Neural cell (in vitro differentiated cells): ENCODE data around the gene NYAP2. TPM values are rescaled to one million over a fixed set of nuclear protein-coding genes. Genes with fewer than 3 reads are reported as not detected.

Source experiments
- H2AFZ ChIP-seq: fragments of 200-600, 300-800 bp; sonication (generic), shearing (Covaris generic); 2 replicates; pipeline ENCODE4 v1.6.0; 2014; ENCODE audit warnings: low read depth, mild to moderate bottlenecking, antibody characterized with exemption, low read length, moderate library complexity
- H3F3A ChIP-seq: fragments of 200-600 bp; shearing (Covaris generic); 2 replicates; pipeline ENCODE4 v1.6.1; 2016; ENCODE audit warnings: mild to moderate bottlenecking, moderate library complexity, mixed read lengths, antibody characterized with exemption, low read length; ENCODE audit not compliant: insufficient read depth, poor library complexity, severe bottlenecking
- H3K27ac ChIP-seq: fragments of 200-600, 300-800 bp; sonication (generic), shearing (Covaris generic); 2 replicates; pipeline ENCODE4 v1.5.1; 2014; ENCODE audit warnings: mild to moderate bottlenecking, low read length, moderate library complexity
- H3K27me3 ChIP-seq: fragments of 300-800, 200-600 bp; sonication (generic), shearing (Covaris generic); 2 replicates; pipeline ENCODE4 v1.6.0; 2014; ENCODE audit warnings: mild to moderate bottlenecking, low read depth, low read length, moderate library complexity; ENCODE audit not compliant: insufficient read depth
- H3K36me3 ChIP-seq: fragments of 300-800, 200-600 bp; sonication (generic), shearing (Covaris generic); 2 replicates; pipeline ENCODE4 v1.5.1; 2014; ENCODE audit warnings: mild to moderate bottlenecking, antibody characterized with exemption, low read length, moderate library complexity; ENCODE audit not compliant: insufficient read depth
- H3K4me2 ChIP-seq: fragments of 300-800, 200-600 bp; sonication (generic), shearing (Covaris generic); 2 replicates; pipeline ENCODE4 v1.6.0; 2014; ENCODE audit warnings: mild to moderate bottlenecking, low read length
- H3K4me3 ChIP-seq: fragments of 300-800, 200-600 bp; sonication (generic), shearing (Covaris generic); 2 replicates; pipeline ENCODE4 v1.5.1; 2014; ENCODE audit warnings: mild to moderate bottlenecking, low read length, moderate library complexity
- H3K79me2 ChIP-seq: fragments of 200-600 bp; shearing (Covaris generic); replicated peaks from 2 replicates; pipeline ENCODE4 v1.6.0; 2014; ENCODE audit warnings: mild to moderate bottlenecking, low read length, moderate library complexity; ENCODE audit not compliant: insufficient read depth
- H3K9ac ChIP-seq: fragments of 300-800, 200-600 bp; sonication (generic), shearing (Covaris generic); 2 replicates; pipeline ENCODE4 v1.6.1; 2016; ENCODE audit warnings: mild to moderate bottlenecking, low read length, mixed read lengths
- H3K9me2 ChIP-seq: fragments of 200-600 bp; shearing (Covaris generic); 2 replicates; pipeline ENCODE4 v1.6.1; 2016; ENCODE audit warnings: mild to moderate bottlenecking, low read length, mixed read lengths; ENCODE audit not compliant: insufficient read depth
- H3K9me3 ChIP-seq: fragments of 200-600, 300-800 bp; sonication (generic), shearing (Covaris generic); 2 replicates; pipeline ENCODE4 v1.6.1; 2016; ENCODE audit warnings: mild to moderate bottlenecking, mixed run types, low read length, moderate library complexity, mixed read lengths
- H4K20me1 ChIP-seq: fragments of 200-600 bp; shearing (Covaris generic); 2 replicates; pipeline ENCODE4 v1.6.1; 2016; ENCODE audit warnings: mild to moderate bottlenecking, mixed run types; ENCODE audit not compliant: insufficient read depth
- CTCF ChIP-seq: fragments of 450-650 bp; IDR thresholded peaks from 2 replicates; pipeline ENCODE4 v1.5.1; 2014; ENCODE audit warnings: antibody characterized with exemption, mild to moderate bottlenecking, moderate library complexity; ENCODE audit not compliant: poor library complexity, severe bottlenecking
- EP300 ChIP-seq: fragments of 450-650 bp; conservative IDR thresholded peaks from 2 replicates; pipeline ENCODE4 v1.6.1; 2014; ENCODE audit warnings: antibody characterized with exemption, mild to moderate bottlenecking, moderate library complexity; ENCODE audit not compliant: poor library complexity, severe bottlenecking
- EZH2 ChIP-seq: fragments of 200-600, 300-800 bp; shearing (Covaris generic), sonication (generic); IDR thresholded peaks from 2 replicates; pipeline ENCODE4 v1.6.1; 2014; ENCODE audit warnings: antibody characterized with exemption, low read length, borderline replicate concordance, mild to moderate bottlenecking; ENCODE audit not compliant: insufficient read depth, poor library complexity, severe bottlenecking
- MXI1 ChIP-seq: fragments of 450-650 bp; conservative IDR thresholded peaks from 2 replicates; pipeline ENCODE4 v1.6.1; 2014; ENCODE audit warnings: antibody characterized with exemption, mild to moderate bottlenecking; ENCODE audit not compliant: poor library complexity, severe bottlenecking
- POLR2AphosphoS5 ChIP-seq: IDR thresholded peaks from 2 replicates; pipeline ENCODE4 v1.6.1; 2012
- RAD21 ChIP-seq: fragments of 450-650 bp; conservative IDR thresholded peaks from 2 replicates; pipeline ENCODE4 v1.6.1; 2014; ENCODE audit warnings: antibody characterized with exemption, mild to moderate bottlenecking, moderate library complexity
- REST ChIP-seq: IDR thresholded peaks from 2 replicates; pipeline ENCODE4 v1.6.1; 2012; ENCODE audit warnings: borderline replicate concordance
- SMC3 ChIP-seq: fragments of 450-650 bp; conservative IDR thresholded peaks from 2 replicates; pipeline ENCODE4 v1.6.1; 2014; ENCODE audit warnings: antibody characterized with exemption, mild to moderate bottlenecking, moderate library complexity; ENCODE audit not compliant: poor library complexity
- TAF1 ChIP-seq: IDR thresholded peaks from 2 replicates; pipeline ENCODE4 v1.6.1; 2012; ENCODE audit warnings: low read depth
- polyA plus RNA-seq: library from polyadenylated mRNA; depleted of rRNA; stranded (reverse); fragments of >200 nt; gene quantifications from 2 replicates; pipeline ENCODE4 v1.2.3, GENCODE V29; 2014

Gene NYAP2
- polyA plus RNA-seq, 1 donor from 2014 or later, result 0.98 TPM

GRCh38 chr2:225526760-225527390 lies 127.4 kb downstream of the NYAP2 start:
- no peaks in the 10 kb centered on the region for H3K27me3 ChIP-seq
- H3K27ac ChIP-seq, result no peak overlapping the region
- no peaks in the 10 kb centered on the region for H3K9me2 ChIP-seq
- H2AFZ ChIP-seq, result no peak overlapping the region
- TF ChIP-seq EZH2, result no peak
- TF ChIP-seq RAD21, result no peak
- no peak for TF ChIP-seq CTCF
- no peak for TF ChIP-seq MXI1
- no peak for TF ChIP-seq EP300
- no peak for TF ChIP-seq POLR2AphosphoS5
- no peak for TF ChIP-seq REST
- TF ChIP-seq SMC3, result no peak
- no peak for TF ChIP-seq TAF1
- no peak overlapping the region for H3K4me2 ChIP-seq
- no peak overlapping the region for H3K9ac ChIP-seq
- no peaks in the 10 kb centered on the region for H4K20me1 ChIP-seq
- no peak overlapping the region for H3K4me3 ChIP-seq
- no peaks in the 10 kb centered on the region for H3K9me3 ChIP-seq
- H3K36me3 ChIP-seq, result no peaks in the 10 kb centered on the region
- H3F3A ChIP-seq, result no peaks in the 10 kb centered on the region
- H3K79me2 ChIP-seq, result no peaks in the 10 kb centered on the region

- H3K9ac ChIP-seq, result no peak overlapping the region
- peak overlapping the region; percentile 5 for H3K4me2 ChIP-seq
- H3K9me2 ChIP-seq, result no peaks in the 10 kb centered on the region
- no peaks in the 10 kb centered on the region for H3K27me3 ChIP-seq
- no peaks in the 10 kb centered on the region for H3K9me3 ChIP-seq
- no peak overlapping the region for H2AFZ ChIP-seq
- H4K20me1 ChIP-seq, result no peaks in the 10 kb centered on the region
- H3K79me2 ChIP-seq, result no peaks in the 10 kb centered on the region
- TF ChIP-seq SMC3, result no peak
- peak; percentile 36 for TF ChIP-seq POLR2AphosphoS5
- H3K4me3 ChIP-seq, result no peak overlapping the region
- peak overlapping the region; percentile 2 for H3K27ac ChIP-seq
- no peaks in the 10 kb centered on the region for H3F3A ChIP-seq
- no peaks in the 10 kb centered on the region for H3K36me3 ChIP-seq
Measured at GRCh38 chr2:225531559-225531958, 132.0 kb downstream of the NYAP2 start.
